ENCODE data around the gene CCSER1.
"Not testable (repeated sequence)": the region's sequence is repeated elsewhere in the genome, so short reads cannot be mapped to it uniquely, and the experiment has no call there.

CCSER1 gene

GRCh38 chr4:90837241-90837640 is 710.0 kb downstream of the CCSER1 start:
- no peak overlapping the region for H3K27ac ChIP-seq (ENCODE audit: low read length)
- no peak for ATAC-seq (ENCODE audit: insufficient read depth, low read depth)
- H3K4me2 ChIP-seq (ENCODE audit: insufficient read depth, low read length), result no peak overlapping the region
- no peaks in the 10 kb centered on the region for H3K4me1 ChIP-seq (ENCODE audit: insufficient read depth, low read length)
- TF ChIP-seq CTCF (IDR thresholded peaks at IDR 0.05; ENCODE audit: borderline replicate concordance, extremely low read depth, low read length, poor library complexity, severe bottlenecking) (no peak), EZH2 (IDR thresholded peaks at IDR 0.05; ENCODE audit: borderline replicate concordance, low read depth, low read length, severe bottlenecking) (no peak)
- no peak overlapping the region for H2AFZ ChIP-seq (ENCODE audit: low read depth, low read length)
- DNase-seq, result no peak
- no peaks in the 10 kb centered on the region for H3K27me3 ChIP-seq (ENCODE audit: insufficient read depth, low read length, poor library complexity)
- no peaks in the 10 kb centered on the region for H4K20me1 ChIP-seq (ENCODE audit: insufficient read depth, low read length)
- no peaks in the 10 kb centered on the region for H3K79me2 ChIP-seq (ENCODE audit: insufficient read depth, low read length)
- H3K4me3 ChIP-seq (ENCODE audit: low read depth in 1 of 2, low read length in 2 of 2), result no peak overlapping the region
- H3K36me3 ChIP-seq (ENCODE audit: insufficient read depth, low read length), result no peaks in the 10 kb centered on the region
- H3K9ac ChIP-seq (ENCODE audit: low read depth, low read length), result no peak overlapping the region
- H3K9me3 ChIP-seq (ENCODE audit: insufficient read depth, low read length, severe bottlenecking), result no peaks in the 10 kb centered on the region

GRCh38 chr4:90838859-90839258 is 711.7 kb downstream of the CCSER1 start:
- H4K20me1 ChIP-seq (ENCODE audit: insufficient read depth, low read length); H3K9ac ChIP-seq (ENCODE audit: low read depth, low read length); H3K27me3 ChIP-seq (ENCODE audit: insufficient read depth, low read length, poor library complexity); DNase-seq; ATAC-seq (ENCODE audit: insufficient read depth, low read depth); H3K27ac ChIP-seq (ENCODE audit: low read length); H3K36me3 ChIP-seq (ENCODE audit: insufficient read depth, low read length); H3K79me2 ChIP-seq (ENCODE audit: insufficient read depth, low read length); H3K4me3 ChIP-seq (ENCODE audit: low read depth in 1 of 2, low read length in 2 of 2); H3K9me3 ChIP-seq (ENCODE audit: insufficient read depth, low read length, severe bottlenecking); H2AFZ ChIP-seq (ENCODE audit: low read depth, low read length); H3K4me1 ChIP-seq (ENCODE audit: insufficient read depth, low read length); H3K4me2 ChIP-seq (ENCODE audit: insufficient read depth, low read length): not testable (repeated sequence)

- Histone ChIP-seq H3K27ac (ENCODE audit: low read length) (no peak overlapping the region), H3K4me1 (ENCODE audit: insufficient read depth, low read length) (no peaks in the 10 kb centered on the region), H3K9ac (ENCODE audit: low read depth, low read length) (no peak overlapping the region), H3K79me2 (ENCODE audit: insufficient read depth, low read length) (no peaks in the 10 kb centered on the region), H2AFZ (ENCODE audit: low read depth, low read length) (no peak overlapping the region), H3K36me3 (ENCODE audit: insufficient read depth, low read length) (no peaks in the 10 kb centered on the region), H3K9me3 (ENCODE audit: insufficient read depth, low read length, severe bottlenecking) (no peaks in the 10 kb centered on the region), H3K4me3 (ENCODE audit: low read depth in 1 of 2, low read length in 2 of 2) (no peak overlapping the region), H3K27me3 (ENCODE audit: insufficient read depth, low read length, poor library complexity) (no peaks in the 10 kb centered on the region), H3K4me2 (ENCODE audit: insufficient read depth, low read length) (no peak overlapping the region), H4K20me1 (ENCODE audit: insufficient read depth, low read length) (no peaks in the 10 kb centered on the region)
- DNase-seq (no peak), ATAC-seq (ENCODE audit: insufficient read depth, low read depth) (no peak)
- TF ChIP-seq EZH2 (IDR thresholded peaks at IDR 0.05; ENCODE audit: borderline replicate concordance, low read depth, low read length, severe bottlenecking) (no peak), CTCF (IDR thresholded peaks at IDR 0.05; ENCODE audit: borderline replicate concordance, extremely low read depth, low read length, poor library complexity, severe bottlenecking) (no peak)
Measured at GRCh38 chr4:90840291-90840690, 713.1 kb downstream of the CCSER1 start.

GRCh38 chr4:90840828-90841227 is 713.6 kb downstream of the CCSER1 start:
- Histone ChIP-seq H3K36me3 (ENCODE audit: insufficient read depth, low read length) (no peaks in the 10 kb centered on the region), H3K27ac (ENCODE audit: low read length) (no peak overlapping the region), H4K20me1 (ENCODE audit: insufficient read depth, low read length) (no peaks in the 10 kb centered on the region), H3K9ac (ENCODE audit: low read depth, low read length) (no peak overlapping the region), H3K4me1 (ENCODE audit: insufficient read depth, low read length) (no peaks in the 10 kb centered on the region), H3K4me2 (ENCODE audit: insufficient read depth, low read length) (no peak overlapping the region), H3K4me3 (ENCODE audit: low read depth in 1 of 2, low read length in 2 of 2) (no peak overlapping the region), H2AFZ (ENCODE audit: low read depth, low read length) (no peak overlapping the region), H3K9me3 (ENCODE audit: insufficient read depth, low read length, severe bottlenecking) (no peaks in the 10 kb centered on the region), H3K79me2 (ENCODE audit: insufficient read depth, low read length) (no peaks in the 10 kb centered on the region), H3K27me3 (ENCODE audit: insufficient read depth, low read length, poor library complexity) (no peaks in the 10 kb centered on the region)
- ATAC-seq (ENCODE audit: insufficient read depth, low read depth) (no peak), DNase-seq (no peak)
- no peak for TF ChIP-seq EZH2 (IDR thresholded peaks at IDR 0.05; ENCODE audit: borderline replicate concordance, low read depth, low read length, severe bottlenecking)
- TF ChIP-seq CTCF (IDR thresholded peaks at IDR 0.05; ENCODE audit: borderline replicate concordance, extremely low read depth, low read length, poor library complexity, severe bottlenecking), result no peak
